GM18861 (cell line): ENCODE results near the gene TMEM131L.

Experiments
- ATAC-seq: cut with Tn5 transposase; IDR thresholded peaks from one replicate; pipeline ENCODE4 v1.9.1; 2021; ENCODE audit not compliant: unreplicated experiment

The TMEM131L gene

DNA sequence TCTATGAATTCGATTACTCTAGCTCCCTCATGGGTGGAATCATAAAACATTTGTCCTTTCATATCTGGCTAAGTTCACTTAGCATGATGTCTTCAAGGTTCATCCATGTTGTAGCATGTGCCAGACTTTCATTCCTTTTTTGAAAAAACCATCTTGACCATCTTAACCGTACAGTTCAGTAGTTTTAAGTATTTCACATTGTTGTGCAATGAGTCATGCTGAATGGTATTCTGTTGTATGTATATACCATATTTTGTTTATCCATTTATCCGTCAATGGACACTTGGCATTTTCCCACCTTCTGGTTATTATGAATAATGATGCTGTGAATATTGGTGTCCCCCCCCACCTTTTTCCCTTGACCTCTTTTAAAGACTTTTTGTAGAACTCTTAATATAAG, 145.5 kb downstream of the TMEM131L start:
- no peak for ATAC-seq

DNA sequence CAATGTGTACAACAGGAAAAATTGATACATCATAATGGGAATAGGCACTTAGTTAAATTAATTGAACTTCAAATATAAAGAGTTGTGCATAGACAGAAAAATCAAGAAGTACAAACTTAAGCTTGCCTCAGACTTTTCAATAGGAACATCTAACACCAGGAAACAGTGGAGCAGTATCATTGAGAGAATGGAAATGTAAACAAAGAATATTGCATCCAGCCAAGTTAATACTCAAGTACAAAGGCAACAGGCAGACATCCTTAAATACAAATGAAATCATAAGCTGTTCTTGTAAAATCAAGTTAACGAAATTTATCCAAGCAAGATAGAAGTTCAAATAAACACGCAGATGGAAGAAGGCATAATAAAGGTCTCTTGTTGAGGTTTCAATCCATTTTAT, 146.7 kb downstream of the TMEM131L start:
- ATAC-seq = no peak

DNA sequence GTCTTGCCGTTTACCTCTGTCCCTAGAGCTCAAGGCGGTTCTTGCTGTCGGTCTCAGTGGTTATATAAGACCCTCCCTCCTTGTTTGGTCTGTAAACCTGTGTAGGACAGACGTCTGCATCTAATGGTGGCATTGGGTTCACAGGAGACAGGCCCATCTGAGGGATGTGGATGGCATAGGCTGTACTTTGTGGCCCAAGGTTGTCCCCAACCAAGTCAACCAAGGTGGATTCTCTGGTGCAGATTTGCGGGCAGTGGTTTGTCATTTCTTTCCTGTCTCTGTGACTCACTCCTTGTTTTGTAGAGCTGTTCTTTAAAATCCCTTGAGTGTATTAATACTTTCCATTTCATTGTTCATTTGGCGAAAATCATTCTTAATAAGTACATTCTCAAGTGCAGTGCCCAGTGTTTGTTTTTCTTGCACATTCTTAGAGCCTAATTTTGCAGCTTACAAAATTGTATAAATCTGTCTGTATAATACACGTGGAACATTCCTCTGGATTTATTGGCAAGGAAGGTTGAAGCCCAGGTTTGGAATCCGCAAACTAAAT, 149.9 kb downstream of the TMEM131L start:
- no peak for ATAC-seq

DNA sequence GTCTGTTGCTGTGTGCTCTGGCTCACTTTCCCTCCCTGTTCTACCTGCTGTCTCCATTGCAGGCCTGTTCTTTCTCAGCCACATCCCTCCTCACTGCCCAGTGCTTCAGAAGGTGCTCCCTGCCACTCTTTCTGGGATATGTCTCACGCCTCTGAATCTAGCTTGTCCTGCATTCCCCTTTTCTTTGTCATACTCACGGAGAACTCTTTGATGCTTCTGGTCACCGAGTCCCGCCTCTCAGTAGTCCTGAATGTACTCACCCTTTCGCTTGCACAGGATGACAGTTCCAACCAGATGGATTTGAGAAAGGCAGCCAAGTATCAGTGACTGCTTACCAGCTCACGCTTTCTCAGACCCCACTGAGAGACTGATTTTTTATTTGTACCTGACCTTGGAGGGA, 152.7 kb downstream of the TMEM131L start:
- ATAC-seq = no peak

DNA sequence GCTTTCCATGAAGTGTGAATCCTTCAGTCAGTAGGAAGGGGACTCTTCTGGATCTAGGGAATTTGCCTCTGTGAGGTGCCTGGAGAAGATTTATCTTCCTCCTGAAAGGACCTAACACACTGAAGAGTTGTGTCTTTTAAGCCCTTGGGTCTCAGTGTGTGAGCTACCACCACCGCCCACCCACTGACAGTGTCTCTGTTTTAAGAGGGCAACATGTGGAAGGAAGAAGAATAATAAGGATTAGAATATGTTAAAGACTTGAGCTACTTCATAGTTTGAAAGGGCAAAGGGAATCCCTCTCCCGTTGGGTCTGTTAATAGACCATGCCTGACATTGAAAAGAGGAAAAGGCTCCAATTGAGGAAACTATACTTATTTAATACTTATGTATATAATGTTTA, 153.7 kb downstream of the TMEM131L start:
- ATAC-seq = no peak

DNA sequence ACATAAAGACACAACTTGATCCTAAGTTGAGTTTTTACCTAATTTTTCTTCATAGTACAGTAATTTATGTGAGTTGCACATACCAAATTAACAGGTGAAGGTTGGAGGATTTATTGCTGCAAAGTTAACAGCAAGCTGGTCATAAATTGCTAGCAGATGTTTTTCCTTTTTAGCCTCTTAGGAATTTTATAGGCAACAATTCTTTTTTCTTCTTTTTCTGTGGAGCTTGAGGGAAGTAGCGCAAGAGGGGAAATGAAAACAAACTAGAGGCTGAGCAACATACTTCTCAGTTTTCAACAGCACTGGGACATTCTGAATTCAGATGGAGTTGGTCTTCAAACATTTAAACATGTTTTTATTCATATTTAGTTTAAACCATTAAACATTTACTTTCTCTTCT, 154.2 kb downstream of the TMEM131L start:
- ATAC-seq = no peak

DNA sequence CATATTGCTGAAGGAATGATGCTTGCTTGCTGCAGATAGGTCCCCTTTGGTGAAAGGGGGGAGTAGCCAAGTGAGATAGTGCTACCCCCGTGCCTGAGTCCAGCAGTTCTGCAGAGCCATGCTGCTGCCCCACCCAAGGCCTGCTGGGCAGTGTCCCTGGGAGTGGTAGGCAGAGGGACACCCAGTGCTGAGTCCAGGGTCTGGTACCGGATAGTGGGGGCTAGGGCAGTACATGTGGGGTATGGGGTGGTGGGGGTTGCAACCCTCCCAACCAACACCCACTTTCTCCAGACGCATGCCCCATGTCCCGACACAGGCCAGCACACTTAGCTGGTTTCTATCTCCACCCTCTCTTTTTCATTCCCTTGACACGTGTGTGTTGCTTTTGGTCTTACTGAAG, 155.9 kb downstream of the TMEM131L start:
- ATAC-seq = no peak

DNA sequence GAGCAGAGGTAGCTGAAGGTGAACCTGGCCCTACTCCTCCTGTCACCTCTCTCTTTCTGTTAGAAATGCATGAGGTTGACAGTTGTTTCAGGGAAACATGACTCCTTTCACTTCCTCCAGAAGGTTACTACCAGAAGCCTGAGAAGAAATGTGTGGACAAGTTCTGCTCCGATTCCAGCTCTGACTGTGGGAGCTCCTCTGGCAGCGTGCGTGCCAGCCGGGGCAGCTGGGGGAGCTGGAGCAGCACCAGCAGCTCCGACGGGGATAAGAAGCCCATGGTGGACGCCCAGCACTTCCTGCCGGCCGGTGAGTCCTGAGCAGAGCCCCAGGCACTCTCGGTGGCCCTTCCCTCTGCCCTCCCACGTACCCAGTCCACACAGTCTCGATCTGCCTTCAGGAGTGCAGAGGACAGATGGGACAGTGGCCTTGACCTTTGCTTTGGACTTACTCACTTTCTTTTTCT, 156.6 kb downstream of the TMEM131L start:
- no peak for ATAC-seq

DNA sequence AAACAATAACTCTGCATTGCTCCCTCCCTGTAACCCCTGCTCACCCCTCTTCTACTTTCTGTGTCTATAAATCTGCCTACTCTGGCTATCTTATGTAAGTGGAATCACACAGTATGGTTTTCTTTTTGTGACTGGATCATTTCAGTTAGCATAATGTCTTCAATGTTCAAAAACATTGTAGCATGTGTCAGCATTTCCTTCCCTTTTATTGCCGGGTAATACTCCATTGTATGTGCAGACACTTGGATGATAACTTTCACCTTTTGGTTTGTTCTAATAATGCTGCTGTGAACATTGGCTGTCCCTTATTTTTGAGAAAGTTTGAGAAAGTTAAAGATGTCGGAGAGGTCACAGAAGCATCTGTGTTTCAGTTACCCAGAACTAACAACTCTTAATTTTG, 157.3 kb downstream of the TMEM131L start:
- no peak for ATAC-seq

DNA sequence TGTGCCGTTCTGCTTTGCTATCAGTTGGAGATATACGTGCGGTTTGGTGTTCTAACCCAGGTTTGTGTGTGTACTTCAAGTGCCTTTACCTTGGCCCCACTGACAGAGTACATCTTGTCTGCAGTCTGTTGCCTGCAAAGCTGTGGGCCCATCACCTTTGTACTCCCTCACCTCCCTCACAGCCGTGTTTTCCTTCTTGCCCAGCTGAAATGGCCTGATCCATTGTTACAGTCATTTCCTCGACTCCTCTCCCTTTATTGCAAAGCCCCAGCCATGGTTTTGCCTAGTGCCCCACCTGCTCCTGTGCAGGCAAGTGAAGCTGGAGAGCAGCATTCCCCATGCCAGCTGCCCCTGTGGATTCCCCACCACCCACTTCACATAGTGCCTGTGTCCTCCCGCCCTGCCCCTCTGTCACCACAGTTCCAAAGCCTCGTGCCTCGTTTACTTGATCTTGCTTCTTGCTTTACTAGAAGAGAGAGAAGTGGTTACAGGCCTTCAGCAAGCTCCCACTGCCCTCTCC, 162.7 kb downstream of the TMEM131L start:
- no peak for ATAC-seq

DNA sequence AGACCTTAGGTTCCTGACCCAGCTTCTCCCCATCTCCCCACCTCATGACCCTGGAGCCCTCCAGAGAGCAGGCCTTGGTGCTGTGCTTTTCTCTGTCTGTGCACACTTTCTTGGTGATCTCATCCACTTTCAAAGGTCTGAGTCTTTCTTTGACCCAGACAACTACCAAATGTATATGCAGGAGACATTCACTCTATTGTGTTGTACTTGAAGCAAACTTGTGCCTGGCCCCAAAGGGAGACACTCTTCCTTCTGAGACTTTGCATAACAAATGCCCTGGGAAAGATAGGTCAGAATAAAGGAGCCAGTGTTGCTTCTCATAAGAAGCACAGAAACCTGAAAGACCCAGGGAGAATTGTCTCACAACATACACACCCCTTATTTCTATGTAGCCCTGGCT, 163.6 kb downstream of the TMEM131L start:
- no peak for ATAC-seq

DNA sequence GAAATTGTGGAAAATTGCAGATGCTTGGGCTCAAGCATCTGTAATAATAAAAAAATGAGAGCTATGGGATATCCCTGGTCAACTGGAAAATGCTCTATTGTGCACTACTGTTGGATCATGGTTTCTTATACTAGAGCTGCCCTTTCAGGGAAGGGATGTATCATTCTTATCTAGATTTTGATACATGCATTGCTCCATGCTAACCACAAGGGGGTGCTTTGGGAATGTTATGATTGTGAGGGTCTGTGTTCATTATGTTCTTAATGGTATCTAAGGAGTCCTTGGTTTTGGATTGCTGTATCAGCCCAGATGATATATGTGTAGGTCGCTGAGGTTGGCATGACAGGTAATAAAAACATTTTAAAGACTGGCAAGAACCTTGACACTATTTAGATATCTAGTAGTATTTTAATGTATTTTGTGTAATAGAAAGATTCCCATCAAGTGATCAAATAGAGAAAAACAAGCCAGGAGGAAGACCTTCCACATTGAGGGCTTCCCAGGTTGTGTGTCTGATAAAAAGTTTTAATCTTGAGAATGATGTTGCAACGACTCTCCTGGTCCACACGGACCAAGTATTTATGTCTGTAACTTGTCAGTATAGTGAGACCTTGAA, 168.7 kb downstream of the TMEM131L start:
- ATAC-seq = no peak

DNA sequence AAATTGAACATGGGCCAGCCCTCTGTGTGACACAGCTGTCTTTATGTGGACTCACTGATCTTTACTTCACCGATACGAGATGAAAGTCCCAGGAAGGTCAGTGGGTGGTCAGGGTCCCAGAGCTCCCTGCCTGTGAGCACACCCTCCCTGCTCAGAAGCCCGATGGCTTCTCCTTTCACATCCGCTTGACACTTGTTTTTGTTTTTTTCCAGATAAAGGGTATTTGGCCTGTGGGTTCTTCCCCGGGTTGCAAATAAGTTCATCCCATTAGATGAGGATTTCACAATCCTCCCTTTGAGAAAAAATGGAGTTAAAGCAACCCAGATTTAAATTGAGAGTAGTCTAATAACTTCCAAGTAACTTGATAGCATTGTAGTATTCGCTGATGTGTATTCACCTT, 169.7 kb downstream of the TMEM131L start:
- ATAC-seq = no peak

DNA sequence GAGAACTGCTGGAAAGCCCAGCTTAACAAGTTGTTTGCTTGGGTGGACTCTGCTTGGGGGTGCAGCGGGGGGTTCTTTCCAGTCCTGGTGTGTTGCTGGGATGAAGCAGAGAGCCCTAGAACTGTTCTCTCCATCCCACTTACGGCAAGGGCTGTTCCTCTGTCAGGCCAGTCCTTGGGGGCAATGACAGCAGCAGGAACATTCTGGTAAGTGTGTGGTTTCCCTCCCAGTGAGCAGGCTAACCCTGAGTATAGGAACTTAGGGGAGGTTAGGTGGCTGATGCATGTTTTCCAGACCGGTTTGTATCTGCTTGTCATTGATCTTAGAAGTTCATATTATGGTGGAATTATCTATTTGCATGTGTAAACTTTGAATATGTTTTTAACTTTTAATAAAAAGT, 171.0 kb downstream of the TMEM131L start:
- ATAC-seq = no peak

DNA sequence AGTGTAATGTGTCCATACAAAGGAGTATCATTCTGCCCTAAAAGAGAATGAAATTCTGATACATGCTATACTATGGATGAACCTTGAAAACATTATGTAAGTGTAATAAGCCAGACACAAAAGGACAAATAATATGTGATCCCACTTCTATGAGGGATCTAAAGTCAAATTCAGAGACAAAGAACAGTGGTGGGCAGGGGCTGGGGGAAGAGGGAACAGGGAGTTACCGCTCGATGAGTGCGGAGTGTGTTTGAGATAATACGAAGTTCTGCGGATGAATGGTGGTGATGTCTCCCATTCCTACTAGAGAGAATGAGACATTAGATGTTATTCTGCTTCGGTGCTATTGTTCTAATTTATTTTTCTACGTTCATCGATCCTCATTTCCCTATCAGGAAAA, 171.9 kb downstream of the TMEM131L start:
- no peak for ATAC-seq

DNA sequence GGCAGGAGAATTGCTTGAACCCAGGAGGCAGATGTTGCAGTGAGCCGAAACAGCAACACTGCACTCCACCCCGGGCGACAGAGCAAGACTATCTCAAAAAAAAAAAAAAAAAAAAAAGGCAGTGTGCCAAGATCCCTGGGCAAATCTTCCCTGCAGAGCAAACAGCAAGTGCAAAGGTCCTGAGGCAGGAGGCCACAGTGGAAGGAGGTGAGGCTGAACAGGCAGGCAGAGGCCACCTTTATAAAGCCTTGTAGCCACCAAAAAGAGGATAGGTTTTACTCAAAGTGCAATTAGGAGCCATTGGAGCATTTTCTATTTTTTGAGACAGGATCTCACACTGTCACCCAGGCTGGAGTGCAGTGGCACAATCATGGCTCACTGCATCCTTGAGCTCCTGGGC, 172.8 kb downstream of the TMEM131L start:
- ATAC-seq = no peak

DNA sequence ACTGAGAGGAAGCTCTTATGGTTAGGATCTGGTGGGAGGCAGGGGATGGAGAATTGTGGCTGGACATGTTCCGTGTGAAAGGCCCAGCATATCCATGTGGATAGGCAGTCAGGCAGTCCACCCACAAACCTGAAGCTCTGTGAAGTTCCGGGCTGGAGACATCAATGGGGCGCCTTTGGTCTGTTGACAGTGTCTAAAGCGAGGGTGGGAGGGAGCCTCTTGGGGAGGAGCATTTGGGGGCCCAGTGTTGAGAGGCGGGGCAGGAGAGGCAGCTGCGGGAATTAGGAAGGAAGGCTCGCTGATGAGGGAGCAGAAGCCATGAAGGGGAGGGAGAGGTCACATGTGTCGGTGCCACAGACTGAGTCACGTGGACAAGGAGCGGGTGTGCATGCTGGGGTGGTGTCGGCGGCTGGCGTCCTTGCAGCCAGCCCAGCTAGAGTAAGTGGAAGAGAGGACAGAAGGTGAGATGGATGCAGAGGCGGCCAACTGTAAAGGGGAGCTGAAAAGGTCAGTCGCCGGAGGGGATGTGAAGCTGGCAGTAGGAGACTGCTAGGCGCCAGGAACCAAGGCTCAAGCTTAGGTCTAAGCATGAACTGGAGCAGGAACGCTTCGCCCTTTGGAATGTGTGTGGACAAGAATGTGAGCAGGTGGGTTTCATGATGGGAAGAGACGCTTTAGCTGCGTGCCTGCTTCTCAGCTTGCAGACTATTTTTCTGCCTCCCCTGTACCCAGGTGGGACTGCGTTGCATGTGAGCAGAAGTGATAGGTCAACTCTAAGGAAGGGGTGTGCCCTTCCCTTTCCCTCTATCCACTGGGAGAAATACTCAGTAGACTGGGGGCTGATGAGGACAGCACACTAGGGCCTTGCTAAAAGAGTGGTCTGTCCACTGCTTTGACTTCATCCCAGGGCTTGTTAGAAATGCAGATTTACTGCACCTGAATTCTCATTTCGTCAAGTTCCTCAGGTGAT, 174.0 kb downstream of the TMEM131L start:
- ATAC-seq = no peak

DNA sequence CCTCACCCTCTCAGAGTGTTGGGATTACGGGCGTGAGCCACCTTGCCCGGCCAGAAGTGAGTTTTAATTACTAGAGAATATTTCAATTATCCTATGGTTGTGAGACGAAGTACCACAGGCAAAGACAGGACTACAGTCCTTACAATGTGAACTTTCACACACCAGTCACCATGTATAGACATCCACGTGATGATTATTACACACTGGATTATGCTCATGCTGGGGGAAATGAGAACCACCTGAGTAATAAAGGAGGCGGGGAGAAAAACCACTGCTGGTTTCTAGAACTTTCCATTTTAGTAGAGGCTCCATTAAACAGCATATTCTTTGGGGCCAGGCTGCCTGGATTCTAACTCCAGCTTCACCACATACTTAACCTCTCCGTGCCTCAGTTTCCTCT, 175.4 kb downstream of the TMEM131L start:
- no peak for ATAC-seq

DNA sequence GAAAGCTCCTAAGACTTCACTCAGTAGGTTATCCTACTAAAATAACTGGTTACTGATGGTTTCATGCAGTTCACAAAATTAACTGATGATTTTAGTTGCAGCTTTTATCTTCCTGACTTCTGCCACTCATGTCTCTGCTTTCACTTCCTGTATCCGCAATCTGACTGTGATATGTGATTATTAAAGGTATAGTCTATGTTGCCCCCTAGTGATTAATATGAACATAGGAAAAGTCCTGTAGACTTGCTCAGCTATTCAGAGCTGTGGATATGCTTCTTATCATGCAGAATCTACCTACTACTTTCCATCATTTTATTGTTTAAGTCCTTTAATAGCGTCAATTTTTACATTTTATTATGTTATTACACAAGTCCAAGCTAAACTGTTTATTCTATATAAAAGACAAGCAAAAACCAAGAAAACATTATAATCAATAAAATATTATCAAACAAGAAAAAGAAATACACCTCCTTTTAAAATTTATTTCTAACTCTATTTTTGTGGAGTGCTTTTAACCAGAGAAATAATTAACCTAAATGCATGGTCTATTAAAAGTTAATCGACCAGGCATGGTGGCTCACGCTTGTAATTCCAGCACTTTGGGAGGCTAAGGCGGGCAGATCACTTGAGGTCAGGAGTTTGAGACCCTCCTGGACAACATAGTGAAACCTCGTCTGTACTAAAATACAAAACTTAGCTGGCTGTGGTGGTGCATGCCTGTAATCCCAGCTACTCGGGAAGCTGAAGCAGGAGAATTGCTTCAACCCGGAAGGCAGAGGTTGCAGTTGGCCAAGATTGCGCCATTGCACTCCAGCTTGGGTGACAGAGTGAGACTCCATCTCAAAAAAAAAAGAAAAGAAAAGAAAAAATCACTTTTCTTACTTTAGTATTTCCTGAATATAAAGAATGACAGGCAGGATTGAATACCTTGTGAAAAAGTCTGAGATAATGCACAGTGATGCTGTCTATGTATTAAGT, 177.5 kb downstream of the TMEM131L start:
- peak; percentile 86 for ATAC-seq

DNA sequence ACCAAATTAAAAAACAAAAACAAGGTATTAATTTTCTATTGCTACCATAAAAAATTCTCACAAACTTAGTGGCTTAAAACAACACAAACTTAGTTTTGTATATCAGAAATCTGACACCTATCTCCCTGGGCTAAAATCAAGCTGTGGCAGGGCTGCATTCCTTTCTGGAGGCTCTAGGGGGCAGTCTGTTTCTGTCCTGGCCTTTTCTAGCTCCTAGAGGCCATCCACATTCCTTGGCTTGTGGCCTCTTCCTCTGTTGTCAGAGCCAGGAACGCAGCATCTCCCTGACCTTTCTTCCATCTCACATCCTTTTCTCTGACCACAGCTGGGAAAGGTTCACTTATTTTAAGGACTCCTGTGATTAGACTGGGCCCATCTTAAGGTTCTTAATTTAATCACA, 179.0 kb downstream of the TMEM131L start:
- no peak for ATAC-seq

DNA sequence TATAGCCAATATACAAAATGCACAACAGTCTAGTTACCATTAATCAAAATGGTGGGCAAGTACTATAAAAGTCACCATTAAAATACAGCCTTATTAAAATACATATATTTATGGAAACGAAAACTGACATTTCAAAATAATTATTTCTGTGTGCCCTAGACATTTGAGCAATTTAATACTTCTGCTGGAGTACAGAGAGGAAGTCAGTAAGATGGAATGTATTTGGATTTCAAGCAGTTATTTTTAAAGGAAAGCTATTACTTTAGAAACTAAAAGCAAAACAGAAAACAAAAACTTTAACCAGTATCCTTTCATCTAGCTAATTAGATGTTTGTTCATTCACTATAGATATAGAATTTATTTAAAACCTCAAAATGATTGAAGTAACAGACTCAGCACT, 180.1 kb downstream of the TMEM131L start:
- no peak for ATAC-seq
